Stimulated activated CD4-positive, alpha-beta T cell treated with anti-CD3 and anti-CD28 coated beads, Interleukin-1b, Interleukin-23, amount 100 ng/mL, for 4 hours (primary cell): ENCODE measurements around the gene NFATC1.

Experiments
- DNase-seq, 2 donors: peaks; one replicate each; pipeline ENCODE4 v3.0.0-alpha.2; 2020; ENCODE audit warnings: low read depth in 2 of 2

NFATC1 gene

DNA sequence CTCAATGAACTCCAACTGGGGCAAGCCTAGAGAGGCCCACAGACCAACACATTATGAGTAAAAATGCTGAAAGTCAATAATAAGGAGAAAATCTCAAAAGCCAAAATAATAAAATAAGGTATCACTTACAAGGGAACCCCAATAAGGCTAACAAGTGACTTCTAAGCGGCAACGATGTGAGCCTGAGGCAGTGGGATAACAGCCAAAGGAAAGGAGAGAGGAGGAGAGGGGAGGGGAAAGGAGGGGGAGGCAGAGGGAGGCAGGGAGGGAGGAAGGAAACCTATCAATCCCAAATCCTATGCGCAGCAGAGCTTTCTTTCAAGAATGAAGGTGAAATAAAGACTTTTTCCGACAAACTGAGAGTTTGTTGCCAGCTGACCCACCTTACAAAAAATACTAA, 6.0 kb upstream of the NFATC1 start:
- DNase-seq = no peak

- DNase-seq = no peak
Observed at GRCh38 chr18:79392226-79392625, 3.5 kb upstream of the NFATC1 start.

DNA sequence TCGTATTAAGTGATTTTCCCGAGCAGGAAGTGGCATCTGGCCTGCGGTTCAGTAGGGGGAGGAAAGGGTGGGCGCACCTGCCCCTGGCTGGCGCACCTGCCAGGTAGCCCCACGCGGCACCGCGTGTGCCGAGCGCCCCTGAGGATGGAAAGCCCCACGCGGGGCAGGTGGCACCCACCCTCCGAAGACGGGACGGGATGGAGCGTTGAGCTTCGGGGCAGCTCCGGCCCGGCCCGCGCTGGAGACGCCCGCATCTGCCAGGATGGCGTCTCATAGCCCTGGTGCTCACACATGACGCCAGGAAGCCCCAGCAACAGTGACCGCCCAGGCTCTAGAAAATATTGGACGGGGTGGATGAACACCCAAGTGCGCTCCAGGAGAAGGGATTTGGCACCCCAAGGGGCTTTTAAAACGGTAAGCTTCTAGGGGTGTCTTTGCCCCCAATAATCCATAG, 2.5 kb upstream of the NFATC1 start:
- no peak for DNase-seq

GRCh38 chr18:79393635-79394533, 1.8 kb upstream of the NFATC1 start:
- DNase-seq = peak in 1 of 2 donors; percentile 39

DNA sequence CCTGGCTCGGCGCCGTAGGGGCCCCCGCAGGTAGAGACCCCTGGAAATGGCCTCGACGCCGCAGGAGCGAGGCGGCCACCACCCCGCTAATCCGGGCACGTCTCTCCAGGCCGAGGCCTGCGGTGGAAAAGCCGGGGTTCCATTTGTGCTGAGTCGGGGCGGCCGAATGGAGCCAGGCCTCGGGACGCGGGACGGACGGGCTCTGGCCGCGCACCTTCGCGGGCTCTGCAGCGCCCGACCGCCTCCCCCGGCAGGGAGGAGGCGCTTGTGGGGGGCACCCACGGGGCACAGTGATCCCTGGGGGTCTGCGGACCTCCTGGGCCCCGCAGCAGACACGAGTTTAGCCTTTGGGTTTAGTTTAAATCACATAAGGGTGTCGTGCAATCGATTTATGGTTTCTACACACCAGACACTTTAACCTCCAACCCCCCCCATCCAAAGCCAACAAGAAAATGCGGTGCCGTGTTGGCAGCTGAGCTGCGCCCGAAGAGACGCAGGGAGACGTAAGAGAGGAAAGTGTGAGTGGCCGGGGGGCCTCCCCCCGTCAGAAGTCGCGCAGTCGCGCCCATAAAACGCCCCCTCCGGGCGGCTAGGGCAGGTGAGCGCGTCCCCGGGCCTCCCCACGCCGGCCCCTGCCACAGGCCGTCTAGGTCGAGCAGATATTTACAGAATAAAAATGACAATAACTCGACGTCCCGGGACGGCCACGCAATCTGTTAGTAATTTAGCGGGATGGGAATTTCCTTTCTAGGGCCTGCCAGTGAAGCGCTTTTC, 1.0 kb upstream of the NFATC1 start:
- peak; percentile 60 to 68 for DNase-seq

GRCh38 chr18:79395308-79395640, 456 bp upstream of the NFATC1 start:
- DNase-seq = no peak

- DNase-seq = peak in 1 of 2 donors; percentile 54
Observed at GRCh38 chr18:79396431-79397246, 909 bp downstream of the NFATC1 start.

DNA sequence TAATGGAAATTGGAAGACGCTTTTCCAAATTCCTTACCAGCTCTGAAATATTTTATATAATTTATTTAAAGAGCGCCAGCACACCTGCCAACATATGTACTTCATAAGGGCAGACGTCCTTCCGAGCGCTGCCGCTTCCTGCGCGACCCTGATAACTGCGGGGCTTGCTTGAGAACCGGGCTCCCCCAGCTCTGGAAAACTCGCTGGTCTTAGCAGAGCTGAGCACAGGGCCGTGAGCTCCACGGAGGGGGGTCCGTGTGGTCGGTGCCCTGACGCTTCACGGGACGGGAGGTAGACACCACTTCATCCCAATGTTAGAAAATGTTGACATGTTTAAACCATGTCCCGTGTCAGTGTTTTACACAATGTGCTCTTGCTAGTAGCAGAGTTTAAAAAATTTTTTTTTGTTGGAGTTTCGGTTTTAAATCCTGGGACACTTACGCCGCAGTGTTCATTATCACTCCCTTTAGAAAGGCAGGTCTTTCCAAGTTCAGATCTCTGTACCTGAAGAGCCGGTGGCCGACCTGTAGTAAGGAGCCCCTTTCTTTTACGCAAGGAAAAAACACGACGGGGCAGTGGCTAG, 1.6 kb downstream of the NFATC1 start:
- no peak for DNase-seq

DNA sequence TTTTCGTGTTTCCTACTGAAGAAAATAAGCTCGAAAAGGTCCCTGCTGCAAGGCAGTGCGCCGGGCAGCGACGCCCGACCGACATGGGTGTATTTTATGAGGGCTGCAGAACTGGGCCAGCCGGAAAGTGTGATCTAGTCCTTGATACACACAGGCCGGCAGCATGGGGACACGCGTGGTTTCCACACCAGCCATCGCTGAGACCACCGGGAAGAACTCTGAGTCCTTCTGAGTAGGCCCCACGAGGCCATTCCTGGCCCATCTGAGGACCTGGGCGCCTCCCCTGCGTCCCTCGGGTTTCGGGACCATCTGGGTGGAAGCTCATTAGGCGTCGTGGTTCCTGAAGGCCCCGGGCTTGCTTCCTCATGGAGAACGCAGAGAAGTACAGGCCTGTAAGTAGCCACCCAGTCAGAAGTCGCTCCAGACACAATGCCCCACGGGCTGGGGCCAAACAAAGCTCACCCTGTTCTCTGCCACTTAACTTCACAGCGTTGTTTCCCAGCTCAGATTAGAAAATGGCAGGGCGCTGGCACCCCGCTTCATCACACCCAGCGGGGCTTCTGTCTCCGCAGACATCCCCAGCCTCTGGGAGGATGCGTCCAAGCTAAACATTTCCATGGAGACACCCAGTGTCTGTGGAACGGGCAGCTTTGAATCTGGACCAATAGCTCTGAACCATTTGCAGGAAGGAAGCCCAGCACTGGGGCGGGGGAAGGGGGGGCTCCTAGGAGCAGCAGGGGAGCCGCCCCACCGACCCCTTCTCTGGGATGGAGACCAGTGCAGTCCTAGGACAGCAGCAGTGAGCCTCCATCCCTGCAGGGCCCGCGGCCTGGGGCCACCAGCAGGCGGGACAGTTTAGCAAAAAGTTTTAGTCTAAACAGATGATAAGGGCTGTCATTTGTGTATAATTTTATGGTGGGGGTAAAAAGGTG, 2.4 kb downstream of the NFATC1 start:
- DNase-seq = no peak

DNA sequence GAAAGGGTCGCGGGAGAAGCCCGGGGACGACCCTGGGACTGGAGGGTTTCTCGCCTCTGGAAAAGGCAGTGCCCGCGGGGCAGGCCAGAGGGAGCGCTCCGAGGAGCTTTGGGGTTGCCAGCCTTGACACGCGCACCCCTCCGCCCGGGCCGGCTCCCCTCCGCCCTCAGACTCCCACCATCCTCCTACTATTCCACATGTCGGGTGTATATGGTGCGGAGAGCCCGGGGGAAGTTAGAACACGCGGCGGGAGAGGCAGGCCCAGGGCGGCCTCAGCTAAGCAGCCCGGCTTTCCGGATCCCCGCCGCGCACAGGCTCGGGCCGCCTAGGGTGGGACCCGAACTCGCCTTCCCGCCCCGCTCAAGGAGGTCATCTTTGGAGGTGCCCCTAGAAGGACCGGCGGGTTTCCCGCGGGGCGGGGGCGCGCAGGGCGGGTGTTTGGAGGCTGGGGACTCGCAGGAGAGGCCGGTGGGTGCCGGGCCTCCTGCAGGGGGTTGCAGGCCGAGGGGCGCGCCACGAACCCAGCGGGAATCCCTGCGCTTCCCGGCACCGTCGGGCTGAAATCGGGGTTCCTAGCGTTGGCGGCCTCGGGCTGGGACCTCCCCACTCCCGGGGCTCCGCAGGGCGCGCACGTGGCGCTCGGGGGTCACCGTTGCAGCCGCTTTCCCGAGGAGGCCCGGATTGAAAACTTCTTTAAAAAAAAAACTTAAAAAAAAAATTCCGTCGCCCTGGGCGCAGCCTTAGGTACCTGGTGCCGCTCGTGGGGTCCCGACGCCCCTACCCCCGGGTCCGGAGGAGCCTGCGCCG, 3.7 kb downstream of the NFATC1 start:
- peak in 1 of 2 donors; percentile 34 for DNase-seq

GRCh38 chr18:79400091-79400590, 4.4 kb downstream of the NFATC1 start:
- peak; percentile 55 to 68 for DNase-seq

- peak; percentile 53 to 61 for DNase-seq
Observed at GRCh38 chr18:79400591-79401381, 5.1 kb downstream of the NFATC1 start.

GRCh38 chr18:79401494-79402208, 5.9 kb downstream of the NFATC1 start:
- DNase-seq = no peak

DNA sequence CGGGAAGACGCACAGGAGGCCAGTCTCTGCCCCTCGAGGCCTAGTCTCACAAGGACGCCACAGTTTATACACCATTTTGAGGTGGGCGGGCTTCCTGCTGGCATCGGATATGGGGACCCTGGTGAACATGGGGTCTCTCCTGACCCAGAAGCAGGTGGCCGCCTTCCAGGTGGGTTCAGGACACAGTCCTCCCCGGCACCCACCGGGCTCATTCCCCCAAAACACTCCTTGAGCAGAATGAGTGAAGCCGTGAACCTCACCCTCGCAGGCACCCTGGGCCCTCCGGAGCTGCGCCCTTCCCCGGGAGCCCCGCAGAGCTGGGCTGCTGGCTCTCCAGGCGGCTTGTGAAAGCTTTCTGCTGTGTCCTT, 6.5 kb downstream of the NFATC1 start:
- DNase-seq = no peak

- DNase-seq = no peak
Observed at GRCh38 chr18:79402977-79403722, 7.4 kb downstream of the NFATC1 start.

DNA sequence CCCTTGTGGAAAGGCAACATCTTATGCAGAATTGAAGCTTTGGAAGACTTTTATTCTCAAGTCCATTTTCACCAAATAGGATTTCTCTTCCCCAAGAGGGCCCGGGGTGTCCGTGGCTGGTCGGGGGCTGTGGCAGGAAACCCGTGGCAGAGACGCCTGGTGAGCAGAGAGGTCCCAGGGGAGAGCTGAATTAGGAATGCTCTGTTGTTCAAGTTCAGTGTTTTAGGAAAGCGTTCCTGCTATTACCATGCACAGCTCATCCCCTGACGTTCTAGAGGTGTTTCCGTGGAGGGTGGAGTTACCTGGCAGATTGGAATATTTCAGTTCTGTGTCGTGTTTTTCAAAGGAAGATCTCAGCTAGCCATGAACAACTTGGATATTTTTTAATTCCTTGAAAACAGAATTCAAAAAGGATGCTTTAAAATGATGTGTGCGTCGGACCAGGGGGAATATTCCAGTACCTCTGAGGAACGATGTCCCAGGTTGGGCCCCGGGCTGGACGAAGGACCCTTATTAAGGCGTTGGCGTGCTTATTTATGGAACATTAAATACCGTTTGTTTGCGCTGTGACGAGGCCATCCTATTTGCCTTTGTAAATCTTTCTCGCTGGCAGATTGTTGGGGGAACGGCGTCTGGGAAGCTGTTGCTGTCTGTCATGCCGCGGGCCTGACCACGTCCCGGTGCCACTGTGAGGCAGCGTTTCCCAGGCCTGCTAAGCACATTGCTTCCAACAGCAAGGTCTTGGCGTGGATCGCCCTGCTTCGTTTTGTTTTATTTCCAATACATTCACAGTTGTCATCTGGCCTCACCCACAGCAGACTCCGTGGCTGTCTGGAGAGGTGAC, 8.2 kb downstream of the NFATC1 start:
- no peak for DNase-seq

DNA sequence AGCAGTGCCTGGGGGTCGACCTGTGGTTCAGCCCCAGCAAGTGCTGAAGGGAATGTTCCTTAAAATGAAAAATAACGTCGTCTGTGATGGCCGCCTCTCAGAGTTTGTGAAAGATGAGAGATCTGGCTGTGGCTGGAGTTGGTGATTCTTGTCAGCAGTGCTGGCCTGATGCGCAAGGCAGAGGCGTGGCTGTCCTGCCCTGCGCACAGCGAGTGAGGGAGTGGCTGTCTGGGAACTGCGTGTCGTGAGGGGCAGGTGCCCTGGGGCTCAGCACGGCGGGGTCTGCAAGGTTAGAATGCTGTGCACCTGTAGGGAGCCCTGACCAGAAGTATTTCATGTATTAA, 8.8 kb downstream of the NFATC1 start:
- no peak for DNase-seq
